ENCODE results near the gene LPCAT3. TPM values are rescaled to one million over a fixed set of nuclear protein-coding genes. Genes with fewer than 3 reads are reported as not detected.
A peak's percentile ranks its signal among the peaks of the same experiment; 100 is the strongest.

The LPCAT3 gene
- total RNA-seq, 1 experiment from 2014 or later: 16.3 TPM

- Histone ChIP-seq H3K4me3 (ENCODE audit: low read length) (no peak overlapping the region), H3K27me3 (ENCODE audit: low read length) (no peaks in the 10 kb centered on the region), H3K27ac (ENCODE audit: low read length) (peak overlapping the region; percentile 70), H3K9me3 (ENCODE audit: low read length) (no peaks in the 10 kb centered on the region), H3K9me2 (replicated peaks; ENCODE audit: low read length) (no peaks in the 10 kb centered on the region), H3K9ac (ENCODE audit: low read length) (peak overlapping the region; percentile 55), H4K20me1 (ENCODE audit: low read length) (no peaks in the 10 kb centered on the region), H3K36me3 (ENCODE audit: low read depth, low read length) (peaks cover 15% of the 10 kb centered on the region), H3F3A (ENCODE audit: low read length, unreplicated experiment) (peaks cover 4% of the 10 kb centered on the region), H3K4me2 (ENCODE audit: low read length) (peak overlapping the region; percentile 36; the same call in 1 of the 2 replicates), H3K79me2 (ENCODE audit: low read length) (no peaks in the 10 kb centered on the region), H3K4me1 (ENCODE audit: insufficient read depth, low read length) (peaks cover 14% of the 10 kb centered on the region), H2AFZ (ENCODE audit: low read length) (peak overlapping the region; percentile 84)
- TF ChIP-seq EZH2 (IDR thresholded peaks at IDR 0.05; ENCODE audit: low read length, unreplicated experiment) (no peak), EZH2phosphoT487 (IDR thresholded peaks at IDR 0.05; ENCODE audit: borderline replicate concordance, low read length) (no peak), CTCF (conservative IDR thresholded peaks at IDR 0.05; ENCODE audit: low read depth, low read length) (no peak)
- peak; percentile 23 for ATAC-seq
- ChIA-PET POLR2A (ENCODE audit: unreplicated experiment) (interaction anchor here (0.5 kb wide), 1 partner anchor 747 kb away, joined by 3 read pairs; no protein-coding TSS in a partner anchor), CTCF (interaction anchor here (1.5 to 2.5 kb wide), 2 partner anchors 15 to 17 kb away, joined by 6 to 10 read pairs; partner anchors contain the start of genes C12orf57 and RNU7-1)
- intact Hi-C loops (cut with micrococcal nuclease): no loop called here
- no peak for DNase-seq
- no TSS peak for BruUV-seq (replicated peaks)
Observed at GRCh38 chr12:6961278-6961694, 57.0 kb downstream of the LPCAT3 start.

GRCh38 chr12:6960593-6961277 is 57.5 kb downstream of the LPCAT3 start:
- peak; percentile 25 for ATAC-seq
- intact Hi-C loops (cut with micrococcal nuclease): no loop called here
- Histone ChIP-seq H3K27ac (ENCODE audit: low read length) (no peak overlapping the region), H3K79me2 (ENCODE audit: low read length) (no peaks in the 10 kb centered on the region), H3K9me2 (replicated peaks; ENCODE audit: low read length) (no peaks in the 10 kb centered on the region), H3K4me1 (ENCODE audit: insufficient read depth, low read length) (peaks cover 14% of the 10 kb centered on the region), H2AFZ (ENCODE audit: low read length) (0 out of 2 replicates have a peak overlapping the region, but pooled peaks have one; percentile 84), H3F3A (ENCODE audit: low read length, unreplicated experiment) (peaks cover 4% of the 10 kb centered on the region), H3K9me3 (ENCODE audit: low read length) (no peaks in the 10 kb centered on the region), H4K20me1 (ENCODE audit: low read length) (no peaks in the 10 kb centered on the region), H3K27me3 (ENCODE audit: low read length) (no peaks in the 10 kb centered on the region), H3K36me3 (ENCODE audit: low read depth, low read length) (peaks cover 11% of the 10 kb centered on the region), H3K4me3 (ENCODE audit: low read length) (no peak overlapping the region), H3K4me2 (ENCODE audit: low read length) (no peak overlapping the region), H3K9ac (ENCODE audit: low read length) (no peak overlapping the region)
- TF ChIP-seq CTCF (conservative IDR thresholded peaks at IDR 0.05; ENCODE audit: low read depth, low read length): no peak
- TF ChIP-seq EZH2phosphoT487 (IDR thresholded peaks at IDR 0.05; ENCODE audit: borderline replicate concordance, low read length): no peak
- TF ChIP-seq EZH2 (IDR thresholded peaks at IDR 0.05; ENCODE audit: low read length, unreplicated experiment): no peak
- no peak for DNase-seq
- POLR2A ChIA-PET (ENCODE audit: unreplicated experiment): no interaction called here
- CTCF ChIA-PET: interaction anchor here (1.5 to 2.5 kb wide), 2 partner anchors 14 to 17 kb away, joined by 6 to 10 read pairs; partner anchors contain the start of genes C12orf57 and RNU7-1
- BruUV-seq (replicated peaks): no TSS peak

Data from PC-3 (cell line).